ENCODE measurements around the gene PARD3B.

The PARD3B gene

GRCh38 chr2:204827701-204828590, 282.7 kb downstream of the PARD3B start:
- Histone ChIP-seq H3K9ac (ENCODE audit: low read length) (no peak overlapping the region), H3K4me3 (ENCODE audit: low read length) (no peak overlapping the region), H3K4me1 (ENCODE audit: control insufficient read depth, low read depth, low read length) (peaks cover 4% of the 10 kb centered on the region), H3K9me3 (ENCODE audit: control insufficient read depth, low read depth, low read length) (no peaks in the 10 kb centered on the region), H3K27me3 (ENCODE audit: control insufficient read depth, insufficient read depth, low read length) (no peaks in the 10 kb centered on the region), H3K27ac (ENCODE audit: low read length) (no peak overlapping the region), H3K36me3 (ENCODE audit: control insufficient read depth, low read depth, low read length) (no peaks in the 10 kb centered on the region)

- Histone ChIP-seq H3K36me3 (ENCODE audit: control insufficient read depth, low read depth, low read length) (no peaks in the 10 kb centered on the region), H3K4me3 (ENCODE audit: low read length) (no peak overlapping the region), H3K4me1 (ENCODE audit: control insufficient read depth, low read depth, low read length) (no peaks in the 10 kb centered on the region), H3K9ac (ENCODE audit: low read length) (no peak overlapping the region), H3K27ac (ENCODE audit: low read length) (no peak overlapping the region), H3K9me3 (ENCODE audit: control insufficient read depth, low read depth, low read length) (no peaks in the 10 kb centered on the region), H3K27me3 (ENCODE audit: control insufficient read depth, insufficient read depth, low read length) (no peaks in the 10 kb centered on the region)
Observed at GRCh38 chr2:204834716-204835384, 289.6 kb downstream of the PARD3B start.

- no peaks in the 10 kb centered on the region for H3K9me3 ChIP-seq (ENCODE audit: control insufficient read depth, low read depth, low read length)
- H3K4me1 ChIP-seq (ENCODE audit: control insufficient read depth, low read depth, low read length), result no peaks in the 10 kb centered on the region
- no peaks in the 10 kb centered on the region for H3K36me3 ChIP-seq (ENCODE audit: control insufficient read depth, low read depth, low read length)
- H3K27me3 ChIP-seq (ENCODE audit: control insufficient read depth, insufficient read depth, low read length), result no peaks in the 10 kb centered on the region
- H3K4me3 ChIP-seq (ENCODE audit: low read length), result no peak overlapping the region
- no peak overlapping the region for H3K27ac ChIP-seq (ENCODE audit: low read length)
- H3K9ac ChIP-seq (ENCODE audit: low read length), result no peak overlapping the region
Observed at GRCh38 chr2:204835786-204836185, 290.5 kb downstream of the PARD3B start.

GRCh38 chr2:204840504-204840903, 295.2 kb downstream of the PARD3B start:
- Histone ChIP-seq H3K36me3 (ENCODE audit: control insufficient read depth, low read depth, low read length) (no peaks in the 10 kb centered on the region), H3K9ac (ENCODE audit: low read length) (no peak overlapping the region), H3K27ac (ENCODE audit: low read length) (no peak overlapping the region), H3K9me3 (ENCODE audit: control insufficient read depth, low read depth, low read length) (no peaks in the 10 kb centered on the region), H3K4me3 (ENCODE audit: low read length) (no peak overlapping the region), H3K27me3 (ENCODE audit: control insufficient read depth, insufficient read depth, low read length) (no peaks in the 10 kb centered on the region), H3K4me1 (ENCODE audit: control insufficient read depth, low read depth, low read length) (no peaks in the 10 kb centered on the region)

GRCh38 chr2:204842068-204842467, 296.8 kb downstream of the PARD3B start:
- Histone ChIP-seq H3K4me1 (ENCODE audit: control insufficient read depth, low read depth, low read length) (no peaks in the 10 kb centered on the region), H3K9ac (ENCODE audit: low read length) (no peak overlapping the region), H3K9me3 (ENCODE audit: control insufficient read depth, low read depth, low read length) (no peaks in the 10 kb centered on the region), H3K4me3 (ENCODE audit: low read length) (no peak overlapping the region), H3K27ac (ENCODE audit: low read length) (no peak overlapping the region), H3K27me3 (ENCODE audit: control insufficient read depth, insufficient read depth, low read length) (no peaks in the 10 kb centered on the region), H3K36me3 (ENCODE audit: control insufficient read depth, low read depth, low read length) (no peaks in the 10 kb centered on the region)

GRCh38 chr2:204842661-204843485, 297.6 kb downstream of the PARD3B start:
- no peaks in the 10 kb centered on the region for H3K4me1 ChIP-seq (ENCODE audit: control insufficient read depth, low read depth, low read length)
- no peaks in the 10 kb centered on the region for H3K36me3 ChIP-seq (ENCODE audit: control insufficient read depth, low read depth, low read length)
- H3K9ac ChIP-seq (ENCODE audit: low read length), result no peak overlapping the region
- no peak overlapping the region for H3K4me3 ChIP-seq (ENCODE audit: low read length)
- H3K27ac ChIP-seq (ENCODE audit: low read length), result no peak overlapping the region
- H3K27me3 ChIP-seq (ENCODE audit: control insufficient read depth, insufficient read depth, low read length), result no peaks in the 10 kb centered on the region
- no peaks in the 10 kb centered on the region for H3K9me3 ChIP-seq (ENCODE audit: control insufficient read depth, low read depth, low read length)

- no peaks in the 10 kb centered on the region for H3K27me3 ChIP-seq (ENCODE audit: control insufficient read depth, insufficient read depth, low read length)
- no peak overlapping the region for H3K27ac ChIP-seq (ENCODE audit: low read length)
- H3K9me3 ChIP-seq (ENCODE audit: control insufficient read depth, low read depth, low read length), result no peaks in the 10 kb centered on the region
- no peak overlapping the region for H3K4me3 ChIP-seq (ENCODE audit: low read length)
- no peaks in the 10 kb centered on the region for H3K36me3 ChIP-seq (ENCODE audit: control insufficient read depth, low read depth, low read length)
- no peak overlapping the region for H3K9ac ChIP-seq (ENCODE audit: low read length)
- no peaks in the 10 kb centered on the region for H3K4me1 ChIP-seq (ENCODE audit: control insufficient read depth, low read depth, low read length)
Observed at GRCh38 chr2:204846471-204846870, 301.2 kb downstream of the PARD3B start.

- no peaks in the 10 kb centered on the region for H3K36me3 ChIP-seq (ENCODE audit: control insufficient read depth, low read depth, low read length)
- H3K4me3 ChIP-seq (ENCODE audit: low read length), result no peak overlapping the region
- H3K27ac ChIP-seq (ENCODE audit: low read length), result no peak overlapping the region
- no peaks in the 10 kb centered on the region for H3K4me1 ChIP-seq (ENCODE audit: control insufficient read depth, low read depth, low read length)
- H3K9ac ChIP-seq (ENCODE audit: low read length), result no peak overlapping the region
- no peaks in the 10 kb centered on the region for H3K9me3 ChIP-seq (ENCODE audit: control insufficient read depth, low read depth, low read length)
- H3K27me3 ChIP-seq (ENCODE audit: control insufficient read depth, insufficient read depth, low read length), result no peaks in the 10 kb centered on the region
Observed at GRCh38 chr2:204849892-204850291, 304.6 kb downstream of the PARD3B start.

- H3K27me3 ChIP-seq (ENCODE audit: control insufficient read depth, insufficient read depth, low read length), result no peaks in the 10 kb centered on the region
- H3K4me3 ChIP-seq (ENCODE audit: low read length), result no peak overlapping the region
- H3K27ac ChIP-seq (ENCODE audit: low read length), result no peak overlapping the region
- no peaks in the 10 kb centered on the region for H3K36me3 ChIP-seq (ENCODE audit: control insufficient read depth, low read depth, low read length)
- H3K4me1 ChIP-seq (ENCODE audit: control insufficient read depth, low read depth, low read length), result no peaks in the 10 kb centered on the region
- H3K9ac ChIP-seq (ENCODE audit: low read length), result no peak overlapping the region
- H3K9me3 ChIP-seq (ENCODE audit: control insufficient read depth, low read depth, low read length), result no peaks in the 10 kb centered on the region
Observed at GRCh38 chr2:204850581-204850980, 305.3 kb downstream of the PARD3B start.

- no peaks in the 10 kb centered on the region for H3K4me1 ChIP-seq (ENCODE audit: control insufficient read depth, low read depth, low read length)
- H3K9me3 ChIP-seq (ENCODE audit: control insufficient read depth, low read depth, low read length), result no peaks in the 10 kb centered on the region
- no peak overlapping the region for H3K9ac ChIP-seq (ENCODE audit: low read length)
- no peak overlapping the region for H3K27ac ChIP-seq (ENCODE audit: low read length)
- no peak overlapping the region for H3K4me3 ChIP-seq (ENCODE audit: low read length)
- H3K36me3 ChIP-seq (ENCODE audit: control insufficient read depth, low read depth, low read length), result no peaks in the 10 kb centered on the region
- H3K27me3 ChIP-seq (ENCODE audit: control insufficient read depth, insufficient read depth, low read length), result no peaks in the 10 kb centered on the region
Observed at GRCh38 chr2:204853905-204854304, 308.6 kb downstream of the PARD3B start.

GRCh38 chr2:204860274-204860673, 315.0 kb downstream of the PARD3B start:
- Histone ChIP-seq H3K4me1 (ENCODE audit: control insufficient read depth, low read depth, low read length) (peaks cover 9% of the 10 kb centered on the region), H3K27me3 (ENCODE audit: control insufficient read depth, insufficient read depth, low read length) (no peaks in the 10 kb centered on the region), H3K4me3 (ENCODE audit: low read length) (no peak overlapping the region), H3K9me3 (ENCODE audit: control insufficient read depth, low read depth, low read length) (no peaks in the 10 kb centered on the region), H3K27ac (ENCODE audit: low read length) (no peak overlapping the region), H3K36me3 (ENCODE audit: control insufficient read depth, low read depth, low read length) (no peaks in the 10 kb centered on the region), H3K9ac (ENCODE audit: low read length) (no peak overlapping the region)

Measured in iPS-18a (cell line).